Measurements from ENCODE around the gene RNF11.

DNA sequence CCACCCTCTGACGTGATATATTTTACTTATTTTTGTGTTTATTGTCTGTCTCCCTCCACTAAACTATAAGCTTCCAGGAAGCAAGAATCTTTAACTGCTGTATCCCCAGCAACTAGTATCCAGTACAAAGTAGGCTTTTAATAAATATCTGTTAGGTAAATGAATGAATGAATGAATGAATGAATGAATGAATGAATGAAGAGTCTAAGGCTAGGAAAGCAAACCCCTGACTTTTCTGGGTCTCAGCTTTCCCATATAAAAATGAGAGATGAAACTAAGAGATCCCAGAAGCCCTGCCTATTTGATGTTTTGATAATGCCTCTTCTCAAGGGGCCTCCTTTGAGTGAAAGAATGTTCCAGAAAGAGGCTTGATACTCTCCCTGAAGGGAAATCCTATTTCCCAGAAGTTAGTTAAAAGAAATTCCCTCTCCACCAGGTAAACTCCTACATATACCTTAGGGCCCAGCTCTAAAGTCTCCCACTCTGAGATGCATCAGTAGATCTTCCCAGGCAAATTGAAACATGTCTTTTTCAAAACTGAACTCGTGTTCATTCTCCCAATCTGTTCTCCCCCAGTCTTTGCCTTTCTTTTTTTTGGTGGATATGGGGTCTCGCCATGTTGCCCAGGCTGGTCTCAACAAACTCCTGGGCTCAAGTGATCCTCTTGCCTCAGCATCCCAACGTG, 86.5 kb downstream of the RNF11 start:
- no peak for TF ChIP-seq TAF1 (IDR thresholded peaks at IDR 0.05; ENCODE audit: borderline replicate concordance, insufficient read depth, low read length)
- TF ChIP-seq, protein P1, sequence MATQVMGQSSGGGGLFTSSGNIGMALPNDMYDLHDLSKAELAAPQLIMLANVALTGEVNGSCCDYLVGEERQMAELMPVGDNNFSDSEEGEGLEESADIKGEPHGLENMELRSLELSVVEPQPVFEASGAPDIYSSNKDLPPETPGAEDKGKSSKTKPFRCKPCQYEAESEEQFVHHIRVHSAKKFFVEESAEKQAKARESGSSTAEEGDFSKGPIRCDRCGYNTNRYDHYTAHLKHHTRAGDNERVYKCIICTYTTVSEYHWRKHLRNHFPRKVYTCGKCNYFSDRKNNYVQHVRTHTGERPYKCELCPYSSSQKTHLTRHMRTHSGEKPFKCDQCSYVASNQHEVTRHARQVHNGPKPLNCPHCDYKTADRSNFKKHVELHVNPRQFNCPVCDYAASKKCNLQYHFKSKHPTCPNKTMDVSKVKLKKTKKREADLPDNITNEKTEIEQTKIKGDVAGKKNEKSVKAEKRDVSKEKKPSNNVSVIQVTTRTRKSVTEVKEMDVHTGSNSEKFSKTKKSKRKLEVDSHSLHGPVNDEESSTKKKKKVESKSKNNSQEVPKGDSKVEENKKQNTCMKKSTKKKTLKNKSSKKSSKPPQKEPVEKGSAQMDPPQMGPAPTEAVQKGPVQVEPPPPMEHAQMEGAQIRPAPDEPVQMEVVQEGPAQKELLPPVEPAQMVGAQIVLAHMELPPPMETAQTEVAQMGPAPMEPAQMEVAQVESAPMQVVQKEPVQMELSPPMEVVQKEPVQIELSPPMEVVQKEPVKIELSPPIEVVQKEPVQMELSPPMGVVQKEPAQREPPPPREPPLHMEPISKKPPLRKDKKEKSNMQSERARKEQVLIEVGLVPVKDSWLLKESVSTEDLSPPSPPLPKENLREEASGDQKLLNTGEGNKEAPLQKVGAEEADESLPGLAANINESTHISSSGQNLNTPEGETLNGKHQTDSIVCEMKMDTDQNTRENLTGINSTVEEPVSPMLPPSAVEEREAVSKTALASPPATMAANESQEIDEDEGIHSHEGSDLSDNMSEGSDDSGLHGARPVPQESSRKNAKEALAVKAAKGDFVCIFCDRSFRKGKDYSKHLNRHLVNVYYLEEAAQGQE (IDR thresholded peaks at IDR 0.05; ENCODE audit: insufficient read depth in 1 of 2, low read depth in 2 of 2, low read length in 2 of 2): no peak

Measured in PFSK-1 (cell line).